Mucosa of stomach (tissue), 1 donor: Measurements from ENCODE around the gene MFSD11.

ENCODE experiments used
- H3K27me3 ChIP-seq: one replicate; pipeline ENCODE4 v1.7.0; 2013; ENCODE audit warnings: mild to moderate bottlenecking, low read length; ENCODE audit not compliant: control insufficient read depth, insufficient read depth
- H3K36me3 ChIP-seq: one replicate; pipeline ENCODE4 v1.7.0; 2013; ENCODE audit warnings: low read length; ENCODE audit not compliant: control insufficient read depth, insufficient read depth
- H3K4me1 ChIP-seq: one replicate; pipeline ENCODE4 v1.7.0; 2013; ENCODE audit warnings: mild to moderate bottlenecking, low read length; ENCODE audit not compliant: control insufficient read depth, insufficient read depth
- H3K4me3 ChIP-seq: one replicate; pipeline ENCODE4 v1.7.0; 2013; ENCODE audit warnings: low read length
- H3K9ac ChIP-seq: one replicate; pipeline ENCODE4 v1.7.0; 2013; ENCODE audit warnings: mild to moderate bottlenecking, low read length, moderate library complexity
- H3K9me3 ChIP-seq: one replicate; pipeline ENCODE4 v1.7.0; 2013; ENCODE audit warnings: mild to moderate bottlenecking, low read length, moderate library complexity; ENCODE audit not compliant: control insufficient read depth
- donor health status: Pancreatic carcinoma.

Gene MFSD11

GRCh38 chr17:76748657-76749056 lies 10.7 kb downstream of the MFSD11 start:
- no peak overlapping the region for H3K9ac ChIP-seq
- H3K4me3 ChIP-seq: no peak overlapping the region
- H3K36me3 ChIP-seq: peaks cover 4% of the 10 kb centered on the region
- H3K9me3 ChIP-seq: no peaks in the 10 kb centered on the region
- no peaks in the 10 kb centered on the region for H3K27me3 ChIP-seq
- no peaks in the 10 kb centered on the region for H3K4me1 ChIP-seq

GRCh38 chr17:76751416-76751993 lies 13.6 kb downstream of the MFSD11 start:
- H3K4me1 ChIP-seq: no peaks in the 10 kb centered on the region
- H3K36me3 ChIP-seq: no peaks in the 10 kb centered on the region
- H3K9me3 ChIP-seq: no peaks in the 10 kb centered on the region
- no peak overlapping the region for H3K4me3 ChIP-seq
- H3K27me3 ChIP-seq: no peaks in the 10 kb centered on the region
- no peak overlapping the region for H3K9ac ChIP-seq

GRCh38 chr17:76752006-76752405 lies 14.1 kb downstream of the MFSD11 start:
- Histone ChIP-seq H3K9ac (no peak overlapping the region), H3K27me3 (no peaks in the 10 kb centered on the region), H3K4me3 (no peak overlapping the region), H3K36me3 (no peaks in the 10 kb centered on the region), H3K9me3 (no peaks in the 10 kb centered on the region), H3K4me1 (no peaks in the 10 kb centered on the region)

DNA sequence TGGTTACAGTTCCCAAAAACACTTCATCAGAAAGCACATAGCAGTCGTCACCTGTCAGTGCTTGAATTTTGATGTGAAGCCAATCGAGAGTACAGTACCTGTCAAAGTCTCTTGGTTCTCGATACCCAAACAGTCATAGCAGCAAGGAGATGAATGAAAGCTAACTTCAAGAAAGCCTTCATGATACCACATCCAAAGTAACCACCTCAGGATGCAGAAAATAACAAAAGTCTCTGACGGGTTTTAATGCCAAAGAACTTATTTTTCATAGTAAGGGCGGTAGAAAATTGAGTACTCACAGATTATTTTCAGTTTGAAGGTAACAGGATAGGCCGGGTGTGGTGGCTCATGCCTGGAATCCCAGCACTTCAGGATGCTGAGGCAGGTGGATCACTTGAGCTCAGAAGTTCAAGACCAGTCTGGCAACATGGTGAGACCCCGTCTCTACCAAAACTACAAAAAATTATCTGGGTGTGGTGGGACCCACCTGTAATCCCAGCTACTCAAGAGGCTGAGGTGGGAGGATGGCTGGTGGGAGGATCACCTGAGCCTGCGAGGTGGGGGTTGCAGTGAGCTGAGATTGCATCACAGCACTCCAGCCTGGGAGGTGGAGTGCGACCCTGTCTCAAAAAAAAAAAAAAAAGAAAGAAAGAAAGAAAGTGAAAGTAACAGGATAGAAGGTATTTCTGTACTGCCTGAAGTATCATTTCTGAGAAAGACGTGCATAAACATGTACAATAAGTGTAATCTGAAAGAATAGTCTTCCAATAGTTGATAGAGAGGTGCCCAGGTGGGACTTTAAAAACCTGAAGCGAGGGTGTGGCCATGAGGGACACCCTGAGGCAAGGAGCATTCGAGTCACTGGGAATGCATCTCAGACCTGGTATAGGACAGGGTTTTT lies 15.4 kb downstream of the MFSD11 start:
- H3K27me3 ChIP-seq: no peaks in the 10 kb centered on the region
- no peaks in the 10 kb centered on the region for H3K4me1 ChIP-seq
- H3K4me3 ChIP-seq: no peak overlapping the region
- no peaks in the 10 kb centered on the region for H3K36me3 ChIP-seq
- peak overlapping the region; percentile 29 for H3K9ac ChIP-seq
- H3K9me3 ChIP-seq: no peaks in the 10 kb centered on the region

DNA sequence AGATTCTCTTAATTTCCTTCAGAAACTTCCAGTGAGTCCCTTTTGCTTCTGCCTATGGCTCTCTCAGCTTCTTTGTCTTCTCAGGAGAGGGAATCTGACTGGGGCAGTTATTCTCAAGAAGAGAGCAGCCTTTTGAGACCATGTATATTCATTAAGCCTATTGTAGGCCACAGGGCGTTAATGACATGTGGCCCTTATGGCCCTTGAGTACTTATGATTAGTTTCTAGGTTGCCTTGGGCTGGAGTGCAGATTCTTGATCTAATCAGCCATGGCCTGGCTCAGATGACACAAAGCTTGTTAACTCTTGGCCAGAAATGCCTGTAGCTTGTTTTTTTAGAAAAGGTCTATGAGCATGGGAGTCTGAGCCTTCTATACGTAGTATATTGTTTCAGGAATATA lies 17.4 kb downstream of the MFSD11 start:
- Histone ChIP-seq H3K36me3 (no peaks in the 10 kb centered on the region), H3K4me1 (no peaks in the 10 kb centered on the region), H3K9me3 (no peaks in the 10 kb centered on the region), H3K9ac (no peak overlapping the region), H3K27me3 (no peaks in the 10 kb centered on the region), H3K4me3 (no peak overlapping the region)

DNA sequence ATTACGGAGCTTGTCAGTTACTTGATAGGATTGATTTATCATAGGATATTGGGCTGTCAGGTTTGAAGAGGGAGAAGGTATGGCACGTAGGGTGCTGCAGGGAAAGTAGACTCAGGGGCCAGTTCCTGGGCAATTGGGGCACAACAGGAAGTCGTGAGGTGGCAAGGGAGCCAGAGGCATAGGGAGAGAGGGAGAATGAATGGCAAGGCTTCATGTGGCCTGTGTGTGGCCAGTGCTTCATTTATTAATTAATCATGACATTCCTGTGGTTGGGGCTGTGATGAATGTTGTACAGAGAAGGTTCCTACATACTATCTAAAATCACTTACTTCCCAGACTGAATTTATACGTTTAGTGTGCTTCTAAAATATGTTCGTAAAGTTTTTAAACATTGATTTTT lies 19.3 kb downstream of the MFSD11 start:
- no peak overlapping the region for H3K4me3 ChIP-seq
- H3K4me1 ChIP-seq: no peaks in the 10 kb centered on the region
- H3K9me3 ChIP-seq: no peaks in the 10 kb centered on the region
- no peak overlapping the region for H3K9ac ChIP-seq
- H3K36me3 ChIP-seq: no peaks in the 10 kb centered on the region
- H3K27me3 ChIP-seq: no peaks in the 10 kb centered on the region

DNA sequence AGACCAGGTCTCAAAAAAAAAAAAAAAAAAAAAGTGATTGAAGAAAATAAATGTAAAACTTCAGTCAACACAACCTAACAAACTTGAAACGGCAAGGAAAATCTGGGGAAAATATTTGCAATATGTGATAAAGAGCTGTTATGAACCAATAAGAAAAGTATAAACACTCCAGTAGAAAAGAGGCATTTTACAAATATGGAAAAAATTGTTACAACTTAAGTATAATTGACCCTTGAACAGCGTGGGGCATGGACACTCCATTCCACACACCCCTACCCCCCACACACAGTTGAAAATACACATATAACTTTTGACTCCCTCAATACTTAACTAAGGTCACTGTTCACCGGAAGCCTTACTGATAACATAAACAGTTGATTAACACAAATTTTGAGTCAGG lies 20.7 kb downstream of the MFSD11 start:
- no peaks in the 10 kb centered on the region for H3K9me3 ChIP-seq
- H3K4me3 ChIP-seq: no peak overlapping the region
- H3K9ac ChIP-seq: no peak overlapping the region
- H3K27me3 ChIP-seq: no peaks in the 10 kb centered on the region
- no peaks in the 10 kb centered on the region for H3K36me3 ChIP-seq
- H3K4me1 ChIP-seq: no peaks in the 10 kb centered on the region

- H3K9ac ChIP-seq: no peak overlapping the region
- no peaks in the 10 kb centered on the region for H3K27me3 ChIP-seq
- no peak overlapping the region for H3K4me3 ChIP-seq
- peaks cover 3% of the 10 kb centered on the region for H3K4me1 ChIP-seq
- peaks cover 4% of the 10 kb centered on the region for H3K36me3 ChIP-seq
- no peaks in the 10 kb centered on the region for H3K9me3 ChIP-seq
These were observed 35.1 kb downstream of the MFSD11 start for GRCh38 chr17:76772842-76773525.

GRCh38 chr17:76775021-76775600 lies 37.2 kb downstream of the MFSD11 start:
- peaks cover 3% of the 10 kb centered on the region for H3K4me1 ChIP-seq
- no peaks in the 10 kb centered on the region for H3K27me3 ChIP-seq
- no peaks in the 10 kb centered on the region for H3K9me3 ChIP-seq
- H3K9ac ChIP-seq: no peak overlapping the region
- H3K4me3 ChIP-seq: no peak overlapping the region
- peaks cover 4% of the 10 kb centered on the region for H3K36me3 ChIP-seq

DNA sequence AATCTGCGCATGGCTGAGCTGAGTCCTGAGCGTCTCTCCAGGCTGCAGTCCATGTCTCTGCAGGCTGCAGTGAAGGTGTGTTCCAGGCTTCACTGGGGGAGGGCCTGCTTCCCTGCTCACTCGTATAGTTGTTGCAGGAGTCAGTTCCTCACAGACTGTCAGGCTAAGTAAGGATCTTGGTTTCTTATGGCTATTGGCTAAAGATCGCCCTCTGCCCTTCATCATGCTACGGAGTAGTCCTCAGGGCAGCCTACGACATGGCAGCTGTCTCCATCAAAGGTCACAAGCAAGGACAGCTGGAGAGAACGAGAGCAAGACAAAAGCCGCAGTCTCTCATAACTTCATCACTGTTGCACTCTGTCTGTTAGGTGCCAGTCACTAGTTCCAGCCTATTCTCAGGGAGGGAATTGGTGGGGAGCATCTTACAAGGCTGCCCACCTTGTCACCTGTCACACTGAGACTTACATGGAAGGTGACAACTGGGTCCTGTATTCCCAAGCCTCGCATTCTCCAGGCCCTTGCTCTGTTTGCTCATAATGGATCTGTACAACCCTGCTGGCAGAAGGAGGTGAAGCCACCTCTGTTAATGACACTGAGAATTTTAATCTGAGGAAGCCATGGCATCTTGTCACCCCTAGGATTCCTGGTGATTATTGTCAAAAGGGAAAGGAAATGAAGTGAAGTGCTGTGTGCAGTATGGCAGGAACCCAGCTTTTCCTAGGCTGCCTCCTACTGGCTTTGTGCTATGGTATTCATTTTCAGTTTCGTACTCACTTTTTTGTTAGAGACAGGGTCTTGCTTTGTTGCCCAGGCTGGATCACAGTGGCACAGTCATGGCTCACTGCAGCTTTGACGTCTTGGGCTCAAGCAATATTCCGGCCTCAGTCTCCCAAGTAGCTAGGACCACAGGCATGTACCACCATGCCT lies 43.4 kb downstream of the MFSD11 start:
- Histone ChIP-seq H3K36me3 (no peaks in the 10 kb centered on the region), H3K4me1 (no peaks in the 10 kb centered on the region), H3K4me3 (no peak overlapping the region)

GRCh38 chr17:76783146-76783545 lies 45.2 kb downstream of the MFSD11 start:
- Histone ChIP-seq H3K9ac (no peak overlapping the region), H3K4me1 (peaks cover 5% of the 10 kb centered on the region), H3K4me3 (no peak overlapping the region), H3K9me3 (no peaks in the 10 kb centered on the region), H3K27me3 (no peaks in the 10 kb centered on the region), H3K36me3 (no peaks in the 10 kb centered on the region)

More for the DNA sequence above, 43.4 kb downstream of the MFSD11 start:
- no peaks in the 10 kb centered on the region for H3K27me3 ChIP-seq
- no peaks in the 10 kb centered on the region for H3K9me3 ChIP-seq
- no peak overlapping the region for H3K9ac ChIP-seq
